Upper lobe of left lung (tissue), 4 donors: ENCODE data around the gene GOLGA6L10.

ENCODE experiments used
- POLR2AphosphoS5 ChIP-seq, 2 donors: sonication (generic); formaldehyde crosslinking; IDR thresholded peaks; one replicate each; pipeline ENCODE4 v1.5.1; 2017; ENCODE audit warnings: antibody characterized with exemption in 2 of 2
- TF ChIP-seq, protein P1 (sequence below), 6 experiments: fragments of 450-650 bp in 4 of 6; fragments of 200-600 bp in 2 of 6; sonication (generic) in 2 of 6; IDR thresholded peaks; one replicate each; pipeline ENCODE4 v1.5.1; 2016 to 2019; ENCODE audit warnings: antibody characterized with exemption in 6 of 6

DNA sequence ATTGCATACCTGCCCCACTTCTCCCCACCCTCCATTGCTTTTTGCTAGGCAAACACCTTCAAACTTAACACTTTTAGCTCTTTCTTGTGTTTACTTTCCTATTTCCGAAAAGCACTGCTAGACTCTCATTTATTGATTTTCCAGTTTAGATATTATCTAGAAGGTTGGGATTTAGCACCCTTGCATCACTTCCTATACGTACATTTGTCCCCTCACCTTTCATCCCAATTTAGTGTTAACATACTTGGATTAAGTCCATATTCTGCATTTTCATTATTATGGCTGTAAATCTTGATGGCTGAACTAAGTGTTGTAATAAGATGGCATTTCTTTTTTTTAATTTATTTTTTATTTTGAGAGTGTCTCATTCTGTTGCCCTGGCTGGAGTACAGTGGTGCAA, 39.5 kb downstream of the GOLGA6L10 start:
- TF ChIP-seq, protein P1, sequence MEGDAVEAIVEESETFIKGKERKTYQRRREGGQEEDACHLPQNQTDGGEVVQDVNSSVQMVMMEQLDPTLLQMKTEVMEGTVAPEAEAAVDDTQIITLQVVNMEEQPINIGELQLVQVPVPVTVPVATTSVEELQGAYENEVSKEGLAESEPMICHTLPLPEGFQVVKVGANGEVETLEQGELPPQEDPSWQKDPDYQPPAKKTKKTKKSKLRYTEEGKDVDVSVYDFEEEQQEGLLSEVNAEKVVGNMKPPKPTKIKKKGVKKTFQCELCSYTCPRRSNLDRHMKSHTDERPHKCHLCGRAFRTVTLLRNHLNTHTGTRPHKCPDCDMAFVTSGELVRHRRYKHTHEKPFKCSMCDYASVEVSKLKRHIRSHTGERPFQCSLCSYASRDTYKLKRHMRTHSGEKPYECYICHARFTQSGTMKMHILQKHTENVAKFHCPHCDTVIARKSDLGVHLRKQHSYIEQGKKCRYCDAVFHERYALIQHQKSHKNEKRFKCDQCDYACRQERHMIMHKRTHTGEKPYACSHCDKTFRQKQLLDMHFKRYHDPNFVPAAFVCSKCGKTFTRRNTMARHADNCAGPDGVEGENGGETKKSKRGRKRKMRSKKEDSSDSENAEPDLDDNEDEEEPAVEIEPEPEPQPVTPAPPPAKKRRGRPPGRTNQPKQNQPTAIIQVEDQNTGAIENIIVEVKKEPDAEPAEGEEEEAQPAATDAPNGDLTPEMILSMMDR (IDR thresholded peaks at IDR 0.05) = no peak
- no peak for TF ChIP-seq POLR2AphosphoS5 (IDR thresholded peaks at IDR 0.05)
